Stimulated activated CD4-positive, alpha-beta T cell treated with anti-CD3 and anti-CD28 coated beads, Interleukin-2, amount 100 ng/mL, for 48 hours (primary cell): ENCODE data around the gene SYCE3.

Source experiments
- DNase-seq, 2 donors: peaks; one replicate each; pipeline ENCODE4 v3.0.0-alpha.2; 2020

Gene SYCE3

DNA sequence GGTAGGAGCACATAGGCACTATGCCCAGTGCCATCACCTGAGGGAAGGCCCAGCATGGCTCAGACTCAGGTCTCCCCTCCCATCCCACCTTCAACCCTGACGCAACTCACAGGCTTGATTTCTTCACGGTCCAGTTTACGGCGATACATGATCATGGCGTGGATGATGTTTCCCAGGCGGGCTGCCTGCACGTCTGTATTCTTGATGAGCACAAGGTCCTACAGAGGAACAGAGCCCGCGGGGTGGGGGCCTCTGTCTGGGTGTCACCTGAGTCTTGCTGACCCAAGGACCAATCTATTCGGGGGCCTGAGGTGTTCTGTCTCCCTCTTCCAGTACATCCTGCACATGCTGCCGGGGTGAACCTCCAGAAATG, 11.7 kb upstream of the SYCE3 start:
- DNase-seq, result no peak

GRCh38 chr22:50573491-50574382, 11.0 kb upstream of the SYCE3 start:
- no peak for DNase-seq

DNA sequence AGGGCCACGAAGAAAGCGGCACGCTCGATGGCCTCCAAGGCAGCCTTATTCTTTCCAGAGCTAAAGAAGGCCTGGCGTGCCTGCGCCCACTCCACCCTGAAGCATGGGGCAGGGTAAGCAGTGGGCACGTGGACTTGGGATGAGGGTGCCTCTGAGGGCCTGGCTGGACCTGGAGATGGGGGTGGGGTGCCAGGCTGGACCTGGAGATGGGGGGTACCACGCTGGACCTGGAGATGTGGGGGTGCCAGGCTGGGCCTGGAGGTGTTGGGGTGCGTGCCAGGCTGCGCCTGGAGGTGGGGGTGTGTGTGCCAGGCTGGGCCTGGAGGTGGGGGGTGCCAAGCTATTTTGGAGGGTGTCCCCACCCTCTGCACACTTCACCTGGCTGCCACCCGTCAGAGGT, 10.2 kb upstream of the SYCE3 start:
- no peak for DNase-seq

- DNase-seq, result no peak
Measured at GRCh38 chr22:50571264-50572175, 8.8 kb upstream of the SYCE3 start.

GRCh38 chr22:50570861-50571260, 8.1 kb upstream of the SYCE3 start:
- no peak for DNase-seq

DNA sequence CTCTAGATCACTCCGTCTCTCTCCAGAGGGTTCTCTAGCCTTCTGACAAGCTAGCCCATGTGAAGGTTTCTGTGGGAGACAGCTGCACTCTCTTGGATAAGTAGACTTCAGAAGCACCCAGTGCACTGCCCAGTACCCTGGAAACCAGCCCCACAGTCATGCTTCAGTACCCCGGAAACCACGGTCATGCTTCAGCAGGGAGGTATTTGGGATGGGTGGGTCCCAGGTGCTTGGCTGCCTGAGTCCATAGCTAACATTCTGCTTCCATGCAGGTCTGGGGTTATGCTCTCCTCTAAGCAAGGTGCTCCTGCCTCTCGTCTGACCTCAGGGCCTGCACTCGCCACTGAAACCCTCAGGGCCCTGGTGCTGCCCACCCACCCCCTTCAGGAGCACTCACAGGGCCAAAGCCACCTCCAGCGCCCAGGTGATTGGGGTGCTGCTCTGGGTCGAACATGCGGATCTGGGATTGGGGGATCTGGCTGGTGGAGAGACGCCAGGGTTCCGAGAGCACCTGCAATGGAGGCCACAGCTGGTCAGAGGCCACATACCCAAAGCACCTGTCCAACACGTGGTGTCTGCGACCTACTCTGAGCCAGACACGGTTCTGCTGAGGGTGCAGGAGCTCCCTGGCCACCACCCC, 7.3 kb upstream of the SYCE3 start:
- DNase-seq, result no peak

DNA sequence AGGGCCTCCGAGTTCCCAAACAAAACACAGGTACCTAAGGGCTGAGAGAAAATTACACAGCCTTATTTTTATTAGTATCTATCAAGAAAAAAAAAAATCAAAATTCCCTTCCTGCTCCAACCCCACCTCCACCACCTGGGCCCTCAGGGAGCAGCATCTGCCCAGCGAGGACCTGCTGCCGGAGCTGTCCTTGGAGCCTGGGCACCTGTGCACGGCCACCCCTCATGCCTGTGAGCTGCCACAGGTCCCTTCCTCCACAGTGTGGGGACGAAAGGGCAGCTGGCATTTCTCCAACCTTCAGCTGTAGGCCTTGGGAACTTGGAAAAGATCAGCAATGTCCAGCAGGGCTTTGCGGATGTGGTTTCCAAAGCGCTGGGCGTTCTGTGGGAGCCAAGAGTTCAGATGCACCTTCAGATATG, 6.3 kb upstream of the SYCE3 start:
- no peak for DNase-seq

- DNase-seq, result no peak
Measured at GRCh38 chr22:50568626-50569025, 5.9 kb upstream of the SYCE3 start.

DNA sequence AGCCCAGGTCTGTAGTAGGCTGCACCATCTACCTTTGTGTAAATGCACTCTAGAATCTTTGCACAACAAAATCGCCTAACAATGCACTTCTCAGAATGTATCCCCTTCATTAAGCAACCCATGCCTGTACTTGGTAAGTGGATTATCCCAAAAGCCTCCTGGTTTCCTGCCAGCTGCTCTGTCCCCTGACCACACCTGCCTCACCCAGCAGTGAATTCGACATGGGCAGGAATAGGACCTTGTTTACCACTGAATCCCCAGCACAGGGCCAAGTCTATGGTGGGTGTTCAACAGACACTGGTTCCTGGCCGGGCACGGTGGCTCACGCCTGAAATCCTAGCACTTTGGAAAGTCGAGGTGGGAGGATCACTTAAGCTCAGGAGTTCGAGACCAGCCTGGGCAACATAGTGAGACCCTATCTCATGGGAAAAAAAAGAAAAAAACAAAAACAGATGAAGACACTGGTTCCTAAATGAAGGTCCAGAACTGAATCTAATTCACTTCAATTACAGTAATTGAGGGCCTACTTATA, 5.1 kb upstream of the SYCE3 start:
- no peak for DNase-seq

- DNase-seq, result no peak
Measured at GRCh38 chr22:50564289-50564688, 1.6 kb upstream of the SYCE3 start.

GRCh38 chr22:50563413-50564160, 868 bp upstream of the SYCE3 start:
- no peak for DNase-seq

DNA sequence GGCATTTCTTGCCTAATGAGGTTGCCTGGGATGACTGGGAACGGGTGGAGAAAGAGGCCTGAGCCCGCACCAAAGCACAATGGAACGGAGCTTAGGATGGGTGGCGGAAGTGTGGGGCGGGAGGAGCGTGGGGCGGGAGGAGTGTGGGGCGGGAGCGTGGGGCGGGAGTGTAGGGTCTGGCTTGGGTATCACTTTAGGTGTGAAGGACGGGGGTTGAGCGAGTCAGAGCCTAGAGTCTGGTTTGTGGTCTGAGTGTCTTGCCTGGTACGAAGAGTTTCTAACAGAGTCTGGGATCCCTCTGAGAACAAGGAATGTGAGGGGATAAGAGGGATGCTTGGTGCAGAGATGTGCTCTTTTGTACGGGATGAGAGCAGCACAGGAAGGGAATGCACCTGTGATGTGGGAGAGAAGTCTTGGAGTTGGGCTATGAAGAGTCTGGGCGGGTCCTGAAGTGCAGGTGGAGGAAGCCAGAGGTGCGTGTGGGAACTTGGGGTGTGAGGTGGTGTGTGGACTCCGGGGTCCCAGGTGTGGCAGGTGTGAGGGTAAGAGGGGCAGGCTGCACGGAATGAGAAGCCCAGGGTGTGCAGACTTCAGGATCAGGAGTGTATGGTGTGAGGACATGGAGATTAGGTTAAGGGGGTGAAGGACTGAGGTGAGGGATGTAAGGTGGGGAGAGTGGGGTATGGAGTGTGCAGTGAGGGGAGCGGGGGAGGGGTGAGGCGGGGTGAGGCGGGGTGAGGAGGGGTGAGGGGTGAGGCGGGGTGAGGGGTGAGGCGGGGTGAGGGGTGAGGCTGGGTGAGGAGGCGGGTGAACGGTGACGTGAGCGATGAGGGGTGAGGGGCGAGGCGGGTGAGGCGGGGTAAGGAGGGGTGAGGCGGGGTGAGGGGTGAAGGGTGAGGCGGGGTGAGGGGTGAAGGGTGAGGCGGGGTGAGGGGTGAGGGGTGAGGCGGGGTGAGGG, 1.0 kb downstream of the SYCE3 start:
- DNase-seq, result no peak

DNA sequence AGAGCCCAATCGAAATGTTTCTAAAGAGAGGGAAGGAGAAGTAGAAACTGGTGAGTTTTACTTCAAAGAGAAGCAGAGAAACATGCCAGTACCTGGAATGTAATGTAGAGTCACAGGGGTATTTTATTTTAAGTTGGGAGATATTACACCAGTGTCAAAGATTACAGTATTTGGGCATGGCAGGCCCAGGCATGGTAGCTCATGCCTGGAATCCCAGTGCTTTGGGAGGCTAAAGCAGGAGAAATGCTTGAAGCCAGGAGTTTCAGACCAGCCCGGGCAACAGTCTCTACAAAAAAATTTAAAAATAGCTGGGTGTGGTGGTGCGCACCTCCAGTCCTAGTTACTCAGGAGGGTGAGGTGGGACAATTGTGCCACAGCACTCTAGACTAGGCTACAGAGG, 2.7 kb downstream of the SYCE3 start:
- no peak for DNase-seq

GRCh38 chr22:50556703-50557102, 6.0 kb downstream of the SYCE3 start:
- DNase-seq, result no peak

- no peak for DNase-seq
Measured at GRCh38 chr22:50553310-50553709, 9.4 kb downstream of the SYCE3 start.

DNA sequence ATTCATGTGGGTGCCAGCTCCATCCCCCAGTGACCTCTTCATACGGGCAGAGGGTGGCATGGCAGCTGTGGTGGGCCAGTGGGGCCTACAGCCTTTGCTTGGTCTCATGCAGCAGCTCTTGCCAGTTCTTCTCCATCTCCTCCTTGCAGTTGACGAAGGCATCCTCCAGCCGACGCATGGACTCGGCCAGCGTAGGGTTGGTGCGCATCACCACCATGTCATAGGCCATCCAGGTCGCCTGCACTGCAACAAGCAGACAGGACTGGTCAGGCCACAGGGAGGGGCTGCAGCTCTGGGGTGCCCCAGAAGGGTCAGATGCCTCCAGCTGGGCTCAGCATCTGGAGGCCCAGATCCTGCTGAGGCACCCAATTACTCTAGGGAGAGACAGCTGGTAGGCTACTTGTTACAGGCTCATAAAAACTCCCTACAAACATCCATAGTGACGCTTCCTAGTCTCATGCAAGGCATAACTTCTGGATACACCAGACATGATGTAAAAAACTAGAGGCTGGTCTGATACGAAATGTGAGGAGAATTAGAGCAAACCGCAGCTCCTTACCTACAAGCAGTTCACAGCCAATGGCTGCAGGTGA, 11.5 kb downstream of the SYCE3 start:
- DNase-seq, result no peak

GRCh38 chr22:50550395-50550794, 12.3 kb downstream of the SYCE3 start:
- DNase-seq, result no peak

GRCh38 chr22:50548921-50549790, 13.6 kb downstream of the SYCE3 start:
- DNase-seq, result no peak

DNA sequence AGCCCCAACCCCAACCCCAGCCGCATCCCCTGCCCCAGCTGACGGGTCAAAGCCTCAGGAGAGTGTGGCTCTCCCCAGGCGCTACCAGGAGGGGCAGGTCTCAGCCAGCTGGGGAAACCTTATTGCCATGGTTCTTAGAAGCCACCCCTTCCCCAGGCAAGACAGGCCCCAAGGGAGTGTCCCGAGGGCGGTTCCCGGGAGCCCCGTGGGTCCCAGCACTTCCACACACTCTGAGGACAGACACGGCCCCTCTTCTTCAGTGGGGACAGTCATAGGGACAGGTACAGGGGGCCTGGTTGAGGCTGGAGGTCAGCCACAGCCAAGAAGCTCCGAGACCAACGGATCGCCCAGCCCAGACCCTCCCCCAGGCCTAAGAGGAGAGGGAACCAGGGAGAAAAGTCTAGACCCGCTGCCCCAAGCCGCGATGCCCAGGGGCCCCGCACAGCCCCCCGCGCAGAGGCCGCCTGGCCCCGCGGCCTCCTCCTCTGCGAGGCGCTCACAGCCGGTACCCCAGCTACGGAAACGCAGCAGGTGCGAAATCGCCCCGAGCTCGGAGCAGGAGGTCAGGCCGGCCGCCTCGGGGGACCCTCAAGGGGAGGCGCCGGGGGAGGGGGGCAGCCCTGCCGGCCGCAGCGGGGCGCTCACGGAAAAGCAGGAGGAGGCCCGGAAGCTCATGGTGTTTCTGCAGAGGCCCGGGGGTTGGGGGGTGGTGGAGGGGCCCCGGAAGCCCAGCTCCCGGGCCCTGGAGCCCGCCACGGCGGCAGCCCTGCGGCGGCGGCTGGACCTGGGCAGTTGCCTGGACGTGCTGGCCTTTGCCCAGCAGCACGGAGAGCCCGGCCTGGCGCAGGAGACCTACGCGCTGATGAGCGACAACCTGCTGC, 14.4 kb downstream of the SYCE3 start:
- no peak for DNase-seq
